ENCODE data around the gene FBXO11.

DNA sequence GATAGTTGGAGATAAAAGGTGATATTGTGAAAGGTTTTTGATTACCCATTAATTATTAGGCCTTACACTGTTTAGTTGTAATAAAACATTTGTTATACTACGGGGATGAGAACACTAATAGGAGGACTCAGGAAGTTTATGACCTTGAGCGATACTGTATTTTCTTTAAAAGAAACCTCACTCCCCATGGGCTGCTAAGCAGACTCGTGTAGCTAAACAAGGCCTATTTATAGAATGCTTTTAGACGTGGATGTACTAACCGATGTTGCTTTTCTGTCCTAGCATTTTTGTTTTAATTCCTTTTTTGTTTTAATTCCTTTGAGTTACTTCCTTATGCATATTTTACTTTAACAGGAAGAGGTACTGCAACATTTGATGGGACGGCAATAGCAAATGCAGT lies 100.4 kb downstream of the FBXO11 start:
- TF ChIP-seq ZNF670 (tag by site-specific recombination; IDR thresholded peaks at IDR 0.05; ENCODE audit: low read depth) (no peak), ZNF544 (tag by site-specific recombination; IDR thresholded peaks at IDR 0.05) (no peak), HOXD13 (CRISPR knock-in tag; IDR thresholded peaks at IDR 0.05; ENCODE audit: borderline replicate concordance) (no peak), ZNF394 (tag by site-specific recombination; IDR thresholded peaks at IDR 0.05; ENCODE audit: borderline replicate concordance) (no peak)
- TF ChIP-seq, protein P1, sequence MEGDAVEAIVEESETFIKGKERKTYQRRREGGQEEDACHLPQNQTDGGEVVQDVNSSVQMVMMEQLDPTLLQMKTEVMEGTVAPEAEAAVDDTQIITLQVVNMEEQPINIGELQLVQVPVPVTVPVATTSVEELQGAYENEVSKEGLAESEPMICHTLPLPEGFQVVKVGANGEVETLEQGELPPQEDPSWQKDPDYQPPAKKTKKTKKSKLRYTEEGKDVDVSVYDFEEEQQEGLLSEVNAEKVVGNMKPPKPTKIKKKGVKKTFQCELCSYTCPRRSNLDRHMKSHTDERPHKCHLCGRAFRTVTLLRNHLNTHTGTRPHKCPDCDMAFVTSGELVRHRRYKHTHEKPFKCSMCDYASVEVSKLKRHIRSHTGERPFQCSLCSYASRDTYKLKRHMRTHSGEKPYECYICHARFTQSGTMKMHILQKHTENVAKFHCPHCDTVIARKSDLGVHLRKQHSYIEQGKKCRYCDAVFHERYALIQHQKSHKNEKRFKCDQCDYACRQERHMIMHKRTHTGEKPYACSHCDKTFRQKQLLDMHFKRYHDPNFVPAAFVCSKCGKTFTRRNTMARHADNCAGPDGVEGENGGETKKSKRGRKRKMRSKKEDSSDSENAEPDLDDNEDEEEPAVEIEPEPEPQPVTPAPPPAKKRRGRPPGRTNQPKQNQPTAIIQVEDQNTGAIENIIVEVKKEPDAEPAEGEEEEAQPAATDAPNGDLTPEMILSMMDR (tag by site-specific recombination; IDR thresholded peaks at IDR 0.05): no peak
- TF ChIP-seq, protein P2, sequence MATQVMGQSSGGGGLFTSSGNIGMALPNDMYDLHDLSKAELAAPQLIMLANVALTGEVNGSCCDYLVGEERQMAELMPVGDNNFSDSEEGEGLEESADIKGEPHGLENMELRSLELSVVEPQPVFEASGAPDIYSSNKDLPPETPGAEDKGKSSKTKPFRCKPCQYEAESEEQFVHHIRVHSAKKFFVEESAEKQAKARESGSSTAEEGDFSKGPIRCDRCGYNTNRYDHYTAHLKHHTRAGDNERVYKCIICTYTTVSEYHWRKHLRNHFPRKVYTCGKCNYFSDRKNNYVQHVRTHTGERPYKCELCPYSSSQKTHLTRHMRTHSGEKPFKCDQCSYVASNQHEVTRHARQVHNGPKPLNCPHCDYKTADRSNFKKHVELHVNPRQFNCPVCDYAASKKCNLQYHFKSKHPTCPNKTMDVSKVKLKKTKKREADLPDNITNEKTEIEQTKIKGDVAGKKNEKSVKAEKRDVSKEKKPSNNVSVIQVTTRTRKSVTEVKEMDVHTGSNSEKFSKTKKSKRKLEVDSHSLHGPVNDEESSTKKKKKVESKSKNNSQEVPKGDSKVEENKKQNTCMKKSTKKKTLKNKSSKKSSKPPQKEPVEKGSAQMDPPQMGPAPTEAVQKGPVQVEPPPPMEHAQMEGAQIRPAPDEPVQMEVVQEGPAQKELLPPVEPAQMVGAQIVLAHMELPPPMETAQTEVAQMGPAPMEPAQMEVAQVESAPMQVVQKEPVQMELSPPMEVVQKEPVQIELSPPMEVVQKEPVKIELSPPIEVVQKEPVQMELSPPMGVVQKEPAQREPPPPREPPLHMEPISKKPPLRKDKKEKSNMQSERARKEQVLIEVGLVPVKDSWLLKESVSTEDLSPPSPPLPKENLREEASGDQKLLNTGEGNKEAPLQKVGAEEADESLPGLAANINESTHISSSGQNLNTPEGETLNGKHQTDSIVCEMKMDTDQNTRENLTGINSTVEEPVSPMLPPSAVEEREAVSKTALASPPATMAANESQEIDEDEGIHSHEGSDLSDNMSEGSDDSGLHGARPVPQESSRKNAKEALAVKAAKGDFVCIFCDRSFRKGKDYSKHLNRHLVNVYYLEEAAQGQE (tag by site-specific recombination; IDR thresholded peaks at IDR 0.05): no peak
- TF ChIP-seq, protein P3, sequence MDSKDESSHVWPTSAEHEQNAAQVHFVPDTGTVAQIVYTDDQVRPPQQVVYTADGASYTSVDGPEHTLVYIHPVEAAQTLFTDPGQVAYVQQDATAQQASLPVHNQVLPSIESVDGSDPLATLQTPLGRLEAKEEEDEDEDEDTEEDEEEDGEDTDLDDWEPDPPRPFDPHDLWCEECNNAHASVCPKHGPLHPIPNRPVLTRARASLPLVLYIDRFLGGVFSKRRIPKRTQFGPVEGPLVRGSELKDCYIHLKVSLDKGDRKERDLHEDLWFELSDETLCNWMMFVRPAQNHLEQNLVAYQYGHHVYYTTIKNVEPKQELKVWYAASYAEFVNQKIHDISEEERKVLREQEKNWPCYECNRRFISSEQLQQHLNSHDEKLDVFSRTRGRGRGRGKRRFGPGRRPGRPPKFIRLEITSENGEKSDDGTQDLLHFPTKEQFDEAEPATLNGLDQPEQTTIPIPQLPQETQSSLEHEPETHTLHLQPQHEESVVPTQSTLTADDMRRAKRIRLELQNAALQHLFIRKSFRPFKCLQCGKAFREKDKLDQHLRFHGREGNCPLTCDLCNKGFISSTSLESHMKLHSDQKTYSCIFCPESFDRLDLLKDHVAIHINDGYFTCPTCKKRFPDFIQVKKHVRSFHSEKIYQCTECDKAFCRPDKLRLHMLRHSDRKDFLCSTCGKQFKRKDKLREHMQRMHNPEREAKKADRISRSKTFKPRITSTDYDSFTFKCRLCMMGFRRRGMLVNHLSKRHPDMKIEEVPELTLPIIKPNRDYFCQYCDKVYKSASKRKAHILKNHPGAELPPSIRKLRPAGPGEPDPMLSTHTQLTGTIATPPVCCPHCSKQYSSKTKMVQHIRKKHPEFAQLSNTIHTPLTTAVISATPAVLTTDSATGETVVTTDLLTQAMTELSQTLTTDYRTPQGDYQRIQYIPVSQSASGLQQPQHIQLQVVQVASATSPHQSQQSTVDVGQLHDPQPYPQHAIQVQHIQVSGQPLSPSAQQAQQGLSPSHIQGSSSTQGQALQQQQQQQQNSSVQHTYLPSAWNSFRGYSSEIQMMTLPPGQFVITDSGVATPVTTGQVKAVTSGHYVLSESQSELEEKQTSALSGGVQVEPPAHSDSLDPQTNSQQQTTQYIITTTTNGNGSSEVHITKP (tag by site-specific recombination; IDR thresholded peaks at IDR 0.05): no peak
- TF ChIP-seq, protein P4, sequence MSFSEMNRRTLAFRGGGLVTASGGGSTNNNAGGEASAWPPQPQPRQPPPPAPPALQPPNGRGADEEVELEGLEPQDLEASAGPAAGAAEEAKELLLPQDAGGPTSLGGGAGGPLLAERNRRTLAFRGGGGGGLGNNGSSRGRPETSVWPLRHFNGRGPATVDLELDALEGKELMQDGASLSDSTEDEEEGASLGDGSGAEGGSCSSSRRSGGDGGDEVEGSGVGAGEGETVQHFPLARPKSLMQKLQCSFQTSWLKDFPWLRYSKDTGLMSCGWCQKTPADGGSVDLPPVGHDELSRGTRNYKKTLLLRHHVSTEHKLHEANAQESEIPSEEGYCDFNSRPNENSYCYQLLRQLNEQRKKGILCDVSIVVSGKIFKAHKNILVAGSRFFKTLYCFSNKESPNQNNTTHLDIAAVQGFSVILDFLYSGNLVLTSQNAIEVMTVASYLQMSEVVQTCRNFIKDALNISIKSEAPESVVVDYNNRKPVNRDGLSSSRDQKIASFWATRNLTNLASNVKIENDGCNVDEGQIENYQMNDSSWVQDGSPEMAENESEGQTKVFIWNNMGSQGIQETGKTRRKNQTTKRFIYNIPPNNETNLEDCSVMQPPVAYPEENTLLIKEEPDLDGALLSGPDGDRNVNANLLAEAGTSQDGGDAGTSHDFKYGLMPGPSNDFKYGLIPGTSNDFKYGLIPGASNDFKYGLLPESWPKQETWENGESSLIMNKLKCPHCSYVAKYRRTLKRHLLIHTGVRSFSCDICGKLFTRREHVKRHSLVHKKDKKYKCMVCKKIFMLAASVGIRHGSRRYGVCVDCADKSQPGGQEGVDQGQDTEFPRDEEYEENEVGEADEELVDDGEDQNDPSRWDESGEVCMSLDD (tag by site-specific recombination; IDR thresholded peaks at IDR 0.05): no peak
